ENCODE results near the gene ITGAE. TPM values are rescaled to one million over a fixed set of nuclear protein-coding genes. Genes with fewer than 3 reads are reported as not detected.

The ITGAE gene
- total RNA-seq, 1 donor from 2014 or later: 5.6 TPM

GRCh38 chr17:3817851-3818605 is 17.0 kb upstream of the ITGAE start:
- DNase-seq (ENCODE audit: low spot score) (no peak), ATAC-seq (no peak)

GRCh38 chr17:3815925-3816324 is 14.9 kb upstream of the ITGAE start:
- ATAC-seq: peak; percentile 47

GRCh38 chr17:3815122-3815521 is 14.1 kb upstream of the ITGAE start:
- no peak for DNase-seq (ENCODE audit: low spot score)
- ATAC-seq: no peak

More at GRCh38 chr17:3815925-3816324, 14.9 kb upstream of the ITGAE start:
- DNase-seq (ENCODE audit: low spot score): no peak

GRCh38 chr17:3814361-3814760 is 13.4 kb upstream of the ITGAE start:
- DNase-seq (ENCODE audit: low spot score) (no peak), ATAC-seq (no peak)

GRCh38 chr17:3813171-3813570 is 12.2 kb upstream of the ITGAE start:
- no peak for ATAC-seq
- no peak for DNase-seq (ENCODE audit: low spot score)

GRCh38 chr17:3812771-3813170 is 11.8 kb upstream of the ITGAE start:
- ATAC-seq (no peak), DNase-seq (ENCODE audit: low spot score) (no peak)

GRCh38 chr17:3812284-3812683 is 11.3 kb upstream of the ITGAE start:
- no peak for ATAC-seq
- DNase-seq (ENCODE audit: low spot score): no peak

GRCh38 chr17:3810019-3810418 is 9.0 kb upstream of the ITGAE start:
- no peak for DNase-seq (ENCODE audit: low spot score)
- no peak for ATAC-seq

GRCh38 chr17:3809135-3809534 is 8.1 kb upstream of the ITGAE start:
- DNase-seq (ENCODE audit: low spot score): no peak
- no peak for ATAC-seq

- DNase-seq (ENCODE audit: low spot score) (no peak), ATAC-seq (no peak)
These were observed 7.7 kb upstream of the ITGAE start for GRCh38 chr17:3808701-3809100.

- ATAC-seq (no peak), DNase-seq (ENCODE audit: low spot score) (peak; percentile 41)
These were observed 4.6 kb upstream of the ITGAE start for GRCh38 chr17:3805581-3805980.

GRCh38 chr17:3804503-3804931 is 3.5 kb upstream of the ITGAE start:
- ATAC-seq: peak; percentile 68
- DNase-seq (ENCODE audit: low spot score): peak; percentile 75

- DNase-seq (ENCODE audit: low spot score) (no peak), ATAC-seq (no peak)
These were observed 2.3 kb upstream of the ITGAE start for GRCh38 chr17:3803308-3803640.

GRCh38 chr17:3802461-3803307 is 1.7 kb upstream of the ITGAE start:
- ATAC-seq (peak; percentile 72), DNase-seq (ENCODE audit: low spot score) (peak; percentile 87)

GRCh38 chr17:3801792-3802191 is 804 bp upstream of the ITGAE start:
- ATAC-seq (no peak), DNase-seq (ENCODE audit: low spot score) (peak; percentile 44)

- ATAC-seq (no peak), DNase-seq (ENCODE audit: low spot score) (peak; percentile 45)
These were observed 359 bp upstream of the ITGAE start for GRCh38 chr17:3801347-3801746.

- DNase-seq (ENCODE audit: low spot score) (no peak), ATAC-seq (no peak)
These were observed 1.6 kb downstream of the ITGAE start for GRCh38 chr17:3799181-3799945.

GRCh38 chr17:3798273-3799180 is 2.5 kb downstream of the ITGAE start:
- DNase-seq (ENCODE audit: low spot score) (peak; percentile 70), ATAC-seq (peak; percentile 65)

GRCh38 chr17:3796822-3797170 is 4.2 kb downstream of the ITGAE start:
- ATAC-seq: no peak
- no peak for DNase-seq (ENCODE audit: low spot score)

GRCh38 chr17:3796110-3796821 is 4.7 kb downstream of the ITGAE start:
- DNase-seq (ENCODE audit: low spot score) (no peak), ATAC-seq (no peak)
